Prostate gland (tissue), 2 donors: ENCODE data around the gene FRMD4A. TPM values are rescaled to one million over a fixed set of nuclear protein-coding genes. Genes with fewer than 3 reads are reported as not detected.

Experiments used
- DNase-seq: peaks from one replicate; pipeline ENCODE4 v3.0.0-alpha.2; 2019; ENCODE audit warnings: low spot score
- H3K27ac ChIP-seq, 2 donors: fragments of 200-600 bp; sonication (generic); 2 replicates each; pipeline ENCODE4 v1.5.1; 2017 to 2019
- H3K27me3 ChIP-seq: fragments of 200-600 bp; sonication (generic); replicated peaks from 2 replicates; pipeline ENCODE4 v1.5.1; 2019; ENCODE audit not compliant: insufficient read depth
- H3K36me3 ChIP-seq, 2 donors: fragments of 200-600 bp; sonication (generic); 1 replicate in 1 of 2; 2 replicates in 1 of 2; pipeline versions ENCODE4 v1.5.1 to v1.8.1; 2017 to 2019
- H3K4me1 ChIP-seq: fragments of 200-600 bp; sonication (generic); replicated peaks from 2 replicates; pipeline ENCODE4 v1.5.1; 2019
- H3K4me3 ChIP-seq, 2 donors: fragments of 200-600 bp; sonication (generic); 2 replicates each; pipeline ENCODE4 v1.5.1; 2017 to 2019
- H3K9me3 ChIP-seq: fragments of 200-600 bp; sonication (generic); 2 replicates; pipeline ENCODE4 v1.5.1; 2017
- POLR2A ChIP-seq: fragments of 450-650 bp; IDR thresholded peaks from one replicate; pipeline ENCODE4 v1.6.1; 2016; ENCODE audit warnings: antibody characterized with exemption, mild to moderate bottlenecking
- POLR2AphosphoS5 ChIP-seq: sonication (generic); formaldehyde crosslinking; IDR thresholded peaks from one replicate; pipeline ENCODE4 v1.6.1; 2017; ENCODE audit warnings: antibody characterized with exemption
- WGBS: methylation state at CpG from one replicate; pipeline ENCODE4 v1.1.5; 2018; 5-methylcytosine and 5-hydroxymethylcytosine counted together
- intact Hi-C: fragments of 100-400 bp; cut with DNase I; formaldehyde crosslinking; loops from one replicate; pipeline ENCODE4 v1.14.2; 2022
- total RNA-seq, 2 donors: library from RNA; depleted of rRNA; stranded (reverse); fragments of >200 nt; gene quantifications; one replicate each; pipeline ENCODE4 v1.1.0, GENCODE V29; 2016
- TF ChIP-seq, protein P1 (sequence below), 4 experiments: fragments of 200-600 bp in 2 of 4; fragments of 450-650 bp in 2 of 4; sonication (generic) in 2 of 4; IDR thresholded peaks; 1 replicate in 3 of 4; 2 replicates in 1 of 4; pipeline ENCODE4 v1.5.1; 2016 to 2019; ENCODE audit warnings: antibody characterized with exemption in 4 of 4, mild to moderate bottlenecking in 2 of 4, moderate library complexity in 2 of 4

FRMD4A gene
- total RNA-seq, 2 donors from 2014 or later = 38.0 to 53.2 TPM

DNA sequence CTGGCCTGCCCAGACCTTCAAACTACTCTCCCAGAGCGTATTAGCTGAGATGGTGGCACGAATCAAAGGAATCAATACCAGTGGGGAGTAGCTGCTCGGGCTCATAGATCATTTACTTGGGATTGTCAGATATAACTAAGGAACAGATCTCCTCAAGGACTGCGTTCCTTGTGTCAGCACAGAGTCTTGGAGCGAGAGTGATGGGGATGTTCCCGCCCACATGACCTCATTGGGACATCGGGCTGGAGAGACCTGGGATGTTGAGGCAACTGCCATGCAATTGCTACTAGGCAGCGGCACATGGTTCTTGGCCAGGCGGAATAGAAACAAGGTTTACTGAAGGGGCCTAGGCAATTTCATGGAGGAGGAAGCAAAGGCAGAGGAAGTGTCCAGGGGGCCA is 132.6 kb downstream of the FRMD4A start:
- Histone ChIP-seq H3K4me1 (no peaks in the 10 kb centered on the region), H3K27me3 (peaks cover 3% of the 10 kb centered on the region), H3K36me3 (no peaks in the 10 kb centered on the region), H3K27ac (no peak overlapping the region), H3K9me3 (no peaks in the 10 kb centered on the region), H3K4me3 (no peak overlapping the region)
- TF ChIP-seq POLR2A = no peak
- TF ChIP-seq, protein P1, sequence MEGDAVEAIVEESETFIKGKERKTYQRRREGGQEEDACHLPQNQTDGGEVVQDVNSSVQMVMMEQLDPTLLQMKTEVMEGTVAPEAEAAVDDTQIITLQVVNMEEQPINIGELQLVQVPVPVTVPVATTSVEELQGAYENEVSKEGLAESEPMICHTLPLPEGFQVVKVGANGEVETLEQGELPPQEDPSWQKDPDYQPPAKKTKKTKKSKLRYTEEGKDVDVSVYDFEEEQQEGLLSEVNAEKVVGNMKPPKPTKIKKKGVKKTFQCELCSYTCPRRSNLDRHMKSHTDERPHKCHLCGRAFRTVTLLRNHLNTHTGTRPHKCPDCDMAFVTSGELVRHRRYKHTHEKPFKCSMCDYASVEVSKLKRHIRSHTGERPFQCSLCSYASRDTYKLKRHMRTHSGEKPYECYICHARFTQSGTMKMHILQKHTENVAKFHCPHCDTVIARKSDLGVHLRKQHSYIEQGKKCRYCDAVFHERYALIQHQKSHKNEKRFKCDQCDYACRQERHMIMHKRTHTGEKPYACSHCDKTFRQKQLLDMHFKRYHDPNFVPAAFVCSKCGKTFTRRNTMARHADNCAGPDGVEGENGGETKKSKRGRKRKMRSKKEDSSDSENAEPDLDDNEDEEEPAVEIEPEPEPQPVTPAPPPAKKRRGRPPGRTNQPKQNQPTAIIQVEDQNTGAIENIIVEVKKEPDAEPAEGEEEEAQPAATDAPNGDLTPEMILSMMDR (IDR thresholded peaks at IDR 0.05) = no peak
- TF ChIP-seq POLR2AphosphoS5 = no peak
- no peak for DNase-seq
- intact Hi-C loops = loop anchor here (5.0 kb wide), 1 partner anchor 279 kb away; no protein-coding TSS in a partner anchor
- 95% methylated on average over 9 of the region's 9 CpGs for WGBS

DNA sequence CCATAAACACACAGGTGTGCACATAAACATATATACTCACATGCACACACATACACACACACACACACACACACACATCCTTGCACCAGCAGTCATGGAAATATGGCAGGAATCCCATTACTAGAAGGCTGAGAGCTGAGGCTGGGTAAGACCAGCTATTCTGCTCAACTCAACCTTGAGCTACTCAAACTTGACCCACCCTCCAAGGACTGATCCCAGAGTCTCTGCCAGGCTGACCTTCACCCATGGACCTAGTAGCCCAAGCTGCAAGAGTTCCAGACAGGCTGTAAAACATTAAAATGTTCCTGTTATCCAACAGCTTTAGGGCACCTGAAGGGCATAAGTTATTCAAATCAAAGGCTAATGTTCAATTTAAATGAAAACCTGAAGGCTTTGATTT is 134.6 kb downstream of the FRMD4A start:
- peaks cover 3% of the 10 kb centered on the region for H3K27me3 ChIP-seq
- no peak overlapping the region for H3K4me3 ChIP-seq
- DNase-seq = no peak
- no peak overlapping the region for H3K27ac ChIP-seq
- intact Hi-C loops = loop anchor here (5.0 kb wide), 1 partner anchor 281 kb away; no protein-coding TSS in a partner anchor
- no peaks in the 10 kb centered on the region for H3K4me1 ChIP-seq
- TF ChIP-seq, protein P1 (IDR thresholded peaks at IDR 0.05) = no peak
- TF ChIP-seq POLR2AphosphoS5 (no peak), POLR2A (no peak)
- no peaks in the 10 kb centered on the region for H3K9me3 ChIP-seq
- H3K36me3 ChIP-seq = no peaks in the 10 kb centered on the region

DNA sequence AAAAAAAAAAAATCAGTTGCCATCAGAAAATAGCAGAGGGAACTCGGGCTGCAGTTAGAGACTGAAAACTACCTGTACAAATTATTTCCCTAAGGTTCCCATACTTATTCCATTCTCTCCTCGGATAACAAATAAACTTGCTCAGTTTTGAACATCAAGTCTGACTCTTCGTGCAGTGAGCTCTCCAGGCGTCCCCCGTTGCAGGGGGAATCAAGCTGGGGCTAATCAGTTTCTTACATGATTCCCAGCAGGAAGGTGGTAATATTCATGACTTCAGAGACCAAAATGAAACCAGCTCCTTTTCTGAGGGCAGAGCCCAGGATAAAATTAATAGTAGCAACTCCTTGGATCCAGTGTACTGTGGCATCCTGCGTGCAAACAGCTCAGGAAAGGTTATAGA is 135.3 kb downstream of the FRMD4A start:
- TF ChIP-seq POLR2AphosphoS5 = no peak
- TF ChIP-seq POLR2A = no peak
- TF ChIP-seq, protein P1 (IDR thresholded peaks at IDR 0.05) = no peak
- intact Hi-C loops = loop anchor here (5.0 kb wide), 1 partner anchor 282 kb away; no protein-coding TSS in a partner anchor
- Histone ChIP-seq H3K27me3 (peaks cover 3% of the 10 kb centered on the region), H3K4me3 (no peak overlapping the region), H3K4me1 (no peaks in the 10 kb centered on the region), H3K36me3 (no peaks in the 10 kb centered on the region), H3K27ac (no peak overlapping the region), H3K9me3 (no peaks in the 10 kb centered on the region)
- 79% methylated on average over 6 of the region's 6 CpGs for WGBS
- DNase-seq = no peak

DNA sequence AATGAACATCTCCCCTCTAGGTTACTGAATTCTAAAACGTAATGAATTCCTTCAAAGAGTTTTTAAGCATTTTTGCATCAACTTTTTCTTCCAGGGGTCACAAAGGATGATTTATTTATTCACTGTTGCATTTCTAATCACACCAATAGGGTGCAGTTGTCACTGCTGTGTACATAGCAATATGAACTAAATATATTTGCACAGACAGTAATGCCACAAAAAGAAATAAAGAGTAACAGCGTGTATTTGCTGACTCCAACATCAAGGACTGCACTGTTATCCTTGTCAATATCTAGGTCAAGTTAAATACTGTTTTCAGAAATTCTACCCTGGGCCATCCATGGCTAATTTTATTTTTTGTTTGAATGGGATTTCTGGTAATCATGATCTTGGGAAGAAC is 138.0 kb downstream of the FRMD4A start:
- TF ChIP-seq, protein P1 (IDR thresholded peaks at IDR 0.05) = no peak
- TF ChIP-seq POLR2A (no peak), POLR2AphosphoS5 (no peak)
- WGBS = 49% methylated on average over 2 of the region's 2 CpGs
- Histone ChIP-seq H3K9me3 (no peaks in the 10 kb centered on the region), H3K36me3 (no peaks in the 10 kb centered on the region), H3K27ac (no peak overlapping the region), H3K27me3 (no peaks in the 10 kb centered on the region), H3K4me3 (no peak overlapping the region), H3K4me1 (no peaks in the 10 kb centered on the region)
- DNase-seq = no peak
- intact Hi-C loops = no loop called here

DNA sequence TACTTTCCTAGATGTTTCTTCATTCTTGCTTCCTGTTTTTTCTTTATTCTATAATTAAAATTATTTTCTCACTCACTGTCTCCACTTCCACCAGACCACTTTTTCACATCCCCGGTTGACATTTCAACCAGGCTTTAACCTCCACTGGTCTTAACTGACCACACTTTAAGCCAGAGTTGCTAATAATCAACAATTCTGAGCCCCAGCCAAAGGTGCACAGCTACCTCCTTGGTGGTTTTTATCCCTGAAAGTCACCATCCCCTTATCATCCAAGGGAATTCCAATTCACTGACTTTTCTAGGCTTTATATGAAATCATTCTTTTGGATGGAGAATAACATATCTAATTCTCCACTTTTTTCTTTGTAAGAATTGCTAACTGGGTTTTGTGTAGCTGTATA is 138.9 kb downstream of the FRMD4A start:
- Histone ChIP-seq H3K9me3 (no peaks in the 10 kb centered on the region), H3K27ac (no peak overlapping the region), H3K36me3 (no peaks in the 10 kb centered on the region), H3K27me3 (no peaks in the 10 kb centered on the region), H3K4me1 (no peaks in the 10 kb centered on the region), H3K4me3 (no peak overlapping the region)
- TF ChIP-seq POLR2A (no peak), POLR2AphosphoS5 (no peak)
- TF ChIP-seq, protein P1 (IDR thresholded peaks at IDR 0.05) = no peak
- WGBS = 70% methylated on average over 1 of the region's 1 CpG
- intact Hi-C loops = no loop called here
- DNase-seq = no peak
